ENCODE results near the gene AKR1D1.
A peak's percentile ranks its signal among the peaks of the same experiment; 100 is the strongest.
"Not testable (repeated sequence)": the region's sequence is repeated elsewhere in the genome, so short reads cannot be mapped to it uniquely, and the experiment has no call there.

AKR1D1 gene

GRCh38 chr7:138120140-138120827 is 44.0 kb downstream of the AKR1D1 start:
- no peak for DNase-seq (ENCODE audit: low read depth in 2 of 3, low spot score in 1 of 3)

DNA sequence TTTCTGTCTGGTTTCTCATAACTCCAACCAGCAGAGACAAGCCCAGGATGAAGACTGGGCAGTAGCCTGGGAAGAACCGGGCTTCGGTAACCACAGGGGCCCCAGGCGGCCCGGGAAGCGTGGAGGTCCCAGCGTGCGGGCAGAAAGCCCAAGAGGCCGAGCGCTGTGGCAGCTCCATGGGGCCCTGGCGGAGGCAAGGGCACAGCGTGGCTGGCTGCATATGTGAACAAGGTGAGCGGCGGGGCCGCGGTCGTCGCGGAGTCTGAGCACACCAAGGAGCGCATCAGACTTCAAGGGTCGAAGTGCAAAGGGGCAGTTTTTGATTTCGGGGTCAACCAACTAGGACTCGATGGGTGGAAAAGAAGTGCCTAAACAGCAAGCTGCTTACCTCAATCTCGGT is 45.9 kb downstream of the AKR1D1 start:
- no peak for DNase-seq (ENCODE audit: low read depth in 2 of 3, low spot score in 1 of 3)

DNA sequence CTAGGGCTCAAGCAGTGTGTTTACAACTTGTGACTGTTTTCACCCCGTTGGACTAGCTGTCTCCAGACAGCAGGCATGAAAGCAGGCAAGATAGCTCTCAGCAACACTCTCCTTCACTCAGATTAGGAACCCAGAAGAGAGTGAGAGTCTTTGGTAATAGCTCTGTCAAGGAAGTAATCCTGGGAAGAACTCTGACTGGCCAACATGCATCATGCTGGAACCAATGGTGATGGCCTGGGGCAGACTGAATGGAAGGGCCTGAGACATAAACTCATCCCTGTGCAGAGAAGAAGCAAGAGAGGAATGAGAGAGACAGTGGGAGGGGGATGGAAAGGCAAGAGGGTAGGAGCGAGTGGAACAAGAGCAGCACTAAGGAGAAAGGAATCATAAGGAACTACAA is 48.9 kb downstream of the AKR1D1 start:
- no peak for DNase-seq (ENCODE audit: low read depth in 2 of 3, low spot score in 1 of 3)

DNA sequence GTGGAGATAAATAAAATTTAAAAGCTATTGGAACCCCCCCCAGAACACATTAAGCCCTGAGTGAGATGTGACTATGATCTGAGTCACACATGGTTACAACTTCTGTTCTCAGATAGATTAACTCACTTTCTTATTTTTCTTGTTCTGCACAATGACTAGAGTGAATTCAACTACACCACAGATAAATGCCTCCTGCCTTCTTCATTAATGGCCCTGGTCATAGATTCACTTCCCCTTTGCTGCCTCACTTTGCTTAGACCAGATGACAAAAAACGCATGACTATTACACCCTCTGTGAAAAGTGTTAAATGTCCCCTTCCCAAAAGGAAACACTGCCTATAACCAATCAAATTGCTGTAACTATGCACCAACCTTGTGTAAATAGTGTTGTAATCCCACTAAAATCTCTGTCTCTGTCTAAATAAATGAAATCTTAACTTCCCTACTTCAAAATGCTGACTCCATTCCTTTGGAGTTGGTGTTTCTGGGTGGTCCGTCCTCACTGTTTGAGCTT is 49.4 kb downstream of the AKR1D1 start:
- no peak for DNase-seq (ENCODE audit: low read depth in 2 of 3, low spot score in 1 of 3)

- DNase-seq (ENCODE audit: low read depth in 2 of 3, low spot score in 1 of 3) = no peak
Observed at GRCh38 chr7:138126928-138127327, 50.7 kb downstream of the AKR1D1 start.

DNA sequence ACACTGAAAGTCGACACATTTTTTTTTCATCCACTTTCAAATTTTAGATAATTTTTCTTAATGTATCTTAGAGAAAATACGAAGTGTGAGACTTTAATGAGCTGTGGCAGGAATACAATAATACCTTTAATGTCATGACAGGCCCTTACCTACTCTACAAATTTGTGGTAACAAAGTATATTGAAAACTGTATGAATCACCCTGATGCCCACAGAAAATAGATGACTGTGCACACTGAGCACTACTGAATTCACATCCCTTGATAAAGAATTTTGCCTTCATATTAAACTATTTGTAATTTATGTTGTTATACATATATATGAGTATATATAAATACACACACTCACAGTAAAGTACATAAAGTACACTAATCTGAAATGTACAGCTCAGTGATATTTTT is 51.7 kb downstream of the AKR1D1 start:
- DNase-seq (ENCODE audit: low read depth in 2 of 3, low spot score in 1 of 3) = no peak

DNA sequence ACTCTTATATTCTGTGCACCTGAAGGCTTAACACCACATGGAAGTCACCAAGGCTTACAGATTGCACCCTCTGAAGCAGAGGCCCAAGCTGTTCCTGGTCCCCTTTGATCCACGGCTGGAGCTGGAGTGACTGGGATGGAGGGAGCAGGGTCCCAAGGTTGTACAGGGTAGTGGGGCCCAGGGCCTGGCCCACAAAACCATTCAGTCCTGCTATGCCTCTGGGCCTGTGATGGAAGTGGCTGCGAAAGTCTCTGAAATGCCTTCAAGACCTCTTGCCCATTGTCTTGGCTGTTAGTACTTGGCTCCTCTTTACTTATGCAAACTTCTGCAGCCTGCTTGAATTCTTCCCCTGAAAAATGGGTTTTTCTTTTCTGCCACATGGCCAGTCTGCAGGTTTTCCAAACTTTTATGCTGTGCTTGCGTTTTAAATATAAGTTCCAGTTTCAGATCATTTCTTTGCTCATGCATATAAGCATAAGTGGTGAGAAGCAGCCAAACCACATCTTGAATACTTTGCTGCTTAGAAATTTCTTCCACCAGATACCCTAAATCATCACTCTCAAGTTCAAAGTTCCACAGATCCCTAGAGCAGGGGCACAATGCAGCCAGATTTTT is 53.4 kb downstream of the AKR1D1 start:
- no peak for DNase-seq (ENCODE audit: low read depth in 2 of 3, low spot score in 1 of 3)

DNA sequence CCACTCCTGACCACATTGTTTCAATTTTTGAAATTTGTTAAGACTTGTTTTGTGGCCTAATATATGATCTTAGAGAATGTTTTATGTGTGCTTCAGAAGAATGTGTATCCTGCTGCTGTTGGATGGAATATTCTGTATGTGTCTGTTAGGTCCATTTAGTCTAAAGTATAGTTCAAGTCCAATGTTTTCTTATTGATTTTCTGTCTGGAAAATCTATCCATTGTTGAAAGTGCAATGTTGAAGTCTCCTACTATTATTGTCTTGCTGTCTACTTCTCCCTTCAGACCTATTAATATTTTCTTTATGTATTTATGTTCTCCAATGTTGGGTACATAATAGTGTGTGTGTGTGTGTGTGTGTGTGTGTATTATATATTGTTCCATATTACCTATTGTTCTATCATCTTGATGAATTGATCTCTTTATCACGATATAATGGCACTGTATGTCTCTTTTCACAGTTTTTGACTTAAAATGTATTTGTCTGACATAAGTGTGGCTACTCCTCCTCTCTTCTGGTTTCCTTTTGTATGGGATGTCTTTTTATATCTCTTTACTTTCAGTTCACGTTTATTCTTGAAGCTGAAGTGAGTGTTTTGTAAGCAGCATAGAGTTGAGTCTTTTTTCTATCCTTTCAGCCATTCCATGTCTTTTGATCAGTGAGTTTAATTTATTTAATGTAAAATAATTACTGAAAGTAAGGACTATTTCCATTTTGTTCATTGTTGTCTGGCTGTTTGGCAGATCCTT is 61.3 kb downstream of the AKR1D1 start:
- no peak for DNase-seq (ENCODE audit: low read depth in 2 of 3, low spot score in 1 of 3)

GRCh38 chr7:138138244-138138643 is 62.0 kb downstream of the AKR1D1 start:
- DNase-seq (ENCODE audit: low read depth in 2 of 3, low spot score in 1 of 3) = no peak

DNA sequence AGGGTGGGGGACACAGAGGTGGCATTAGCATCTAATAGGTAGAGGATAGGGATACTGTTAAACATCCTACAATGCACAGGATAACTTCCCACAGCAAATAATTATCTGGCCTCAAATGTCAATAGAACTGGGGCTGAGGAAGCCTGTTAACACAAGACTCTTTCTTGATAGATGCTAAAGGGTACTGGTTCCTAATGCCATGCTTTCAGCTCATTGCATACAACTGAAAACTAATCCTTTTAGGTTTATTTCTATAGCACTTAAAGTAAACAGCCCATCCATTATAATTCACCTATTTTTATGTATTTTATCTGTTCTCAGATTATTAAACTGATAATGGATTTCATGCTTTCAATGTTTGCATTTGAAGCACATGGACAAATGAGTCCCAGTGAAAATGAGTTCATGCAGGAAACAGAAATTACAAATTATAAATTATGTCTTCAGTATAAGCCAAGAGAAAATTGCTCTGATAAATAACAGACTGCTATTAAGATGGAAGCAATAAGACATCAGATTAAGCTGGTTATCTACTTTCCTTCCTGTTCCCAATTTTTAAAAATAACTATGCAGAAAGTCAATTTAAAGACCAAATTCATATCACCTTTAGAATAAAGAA is 66.4 kb downstream of the AKR1D1 start:
- DNase-seq (ENCODE audit: low read depth in 2 of 3, low spot score in 1 of 3) = no peak

- no peak for DNase-seq (ENCODE audit: low read depth in 2 of 3, low spot score in 1 of 3)
Observed at GRCh38 chr7:138144958-138145357, 68.7 kb downstream of the AKR1D1 start.

DNA sequence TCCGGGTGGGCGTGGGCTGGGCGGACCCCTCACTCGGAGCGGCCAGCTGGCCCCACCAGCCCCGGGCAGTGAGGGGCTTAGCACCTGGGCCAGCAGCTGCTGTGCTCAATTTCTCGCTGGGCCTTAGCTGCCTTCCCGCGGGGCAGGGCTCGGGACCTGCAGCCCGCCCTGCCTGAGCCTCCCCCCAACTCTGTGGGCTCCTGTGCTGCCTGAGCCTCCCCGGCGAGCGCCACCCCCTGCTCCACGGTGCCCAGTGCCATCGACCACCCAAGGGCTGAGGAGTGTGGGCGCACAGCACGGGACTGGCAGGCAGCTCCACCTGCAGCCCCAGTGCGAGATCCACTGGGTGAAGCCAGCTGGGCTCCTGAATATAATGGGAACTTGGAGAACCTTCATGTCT is 70.0 kb downstream of the AKR1D1 start:
- DNase-seq (ENCODE audit: low read depth in 2 of 3, low spot score in 1 of 3) = not testable (repeated sequence)

- not testable (repeated sequence) for DNase-seq (ENCODE audit: low read depth in 2 of 3, low spot score in 1 of 3)
Observed at GRCh38 chr7:138146757-138147734, 70.8 kb downstream of the AKR1D1 start.

GRCh38 chr7:138151731-138152577 is 75.7 kb downstream of the AKR1D1 start:
- DNase-seq (ENCODE audit: low read depth in 2 of 3, low spot score in 1 of 3) = no peak

DNA sequence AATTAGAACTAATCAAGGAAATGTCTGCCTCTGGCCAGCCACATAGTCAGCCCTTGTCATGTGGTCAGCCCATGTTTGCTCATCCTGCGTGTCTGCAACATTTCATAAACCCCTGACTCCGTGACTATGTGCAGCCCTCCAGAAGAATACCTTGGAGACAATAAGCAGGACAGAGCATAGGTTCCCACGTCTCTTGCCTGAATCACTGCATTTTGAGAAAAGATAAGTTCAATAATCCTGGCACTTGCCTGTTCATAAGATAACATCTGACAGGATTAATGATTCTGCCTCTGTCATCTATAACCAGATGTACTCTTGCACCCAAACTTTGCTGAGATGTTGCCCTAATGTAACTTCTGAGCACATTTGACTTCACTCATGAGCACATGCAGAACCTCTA is 78.4 kb downstream of the AKR1D1 start:
- no peak for DNase-seq (ENCODE audit: low read depth in 2 of 3, low spot score in 1 of 3)

- no peak for DNase-seq (ENCODE audit: low read depth in 2 of 3, low spot score in 1 of 3)
Observed at GRCh38 chr7:138157702-138158101, 81.4 kb downstream of the AKR1D1 start.

GRCh38 chr7:138158739-138159528 is 82.7 kb downstream of the AKR1D1 start:
- no peak for DNase-seq (ENCODE audit: low read depth in 2 of 3, low spot score in 1 of 3)

DNA sequence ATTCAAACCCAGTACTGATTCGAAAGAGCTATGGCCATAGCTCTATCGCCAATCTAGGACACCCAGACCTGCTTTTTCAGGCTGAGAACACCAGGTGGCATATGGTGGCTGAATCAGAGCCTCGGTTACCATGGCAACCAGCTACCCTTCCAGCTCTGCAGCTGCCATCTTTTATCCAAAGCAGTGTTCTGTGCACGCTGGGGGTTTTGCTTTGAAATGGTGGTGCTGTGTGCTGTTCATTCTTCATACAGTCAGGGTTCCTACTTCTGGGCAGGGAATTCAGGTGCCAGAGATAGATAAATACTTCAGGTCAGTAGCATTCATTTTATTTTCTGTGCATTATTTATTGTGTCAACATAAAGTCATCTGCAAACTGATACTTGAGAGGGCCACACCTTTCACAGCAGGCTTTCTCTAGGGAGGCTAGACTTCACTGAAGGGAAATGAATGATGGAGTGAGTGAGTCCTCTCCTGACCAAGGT is 85.4 kb downstream of the AKR1D1 start:
- peak; percentile 55 to 61 (median 60) for DNase-seq (ENCODE audit: low read depth in 2 of 3, low spot score in 1 of 3)

- DNase-seq (ENCODE audit: low read depth in 2 of 3, low spot score in 1 of 3) = no peak
Observed at GRCh38 chr7:138162236-138162635, 86.0 kb downstream of the AKR1D1 start.

All from stimulated activated CD4-positive, alpha-beta T cell treated with anti-CD3 and anti-CD28 coated beads, Interleukin-12 subunit alpha, Interleukin-12 subunit beta, amount 100 ng/mL, for 48 hours (primary cell).